ENCODE data around the gene CREB3L2.

The CREB3L2 gene

DNA sequence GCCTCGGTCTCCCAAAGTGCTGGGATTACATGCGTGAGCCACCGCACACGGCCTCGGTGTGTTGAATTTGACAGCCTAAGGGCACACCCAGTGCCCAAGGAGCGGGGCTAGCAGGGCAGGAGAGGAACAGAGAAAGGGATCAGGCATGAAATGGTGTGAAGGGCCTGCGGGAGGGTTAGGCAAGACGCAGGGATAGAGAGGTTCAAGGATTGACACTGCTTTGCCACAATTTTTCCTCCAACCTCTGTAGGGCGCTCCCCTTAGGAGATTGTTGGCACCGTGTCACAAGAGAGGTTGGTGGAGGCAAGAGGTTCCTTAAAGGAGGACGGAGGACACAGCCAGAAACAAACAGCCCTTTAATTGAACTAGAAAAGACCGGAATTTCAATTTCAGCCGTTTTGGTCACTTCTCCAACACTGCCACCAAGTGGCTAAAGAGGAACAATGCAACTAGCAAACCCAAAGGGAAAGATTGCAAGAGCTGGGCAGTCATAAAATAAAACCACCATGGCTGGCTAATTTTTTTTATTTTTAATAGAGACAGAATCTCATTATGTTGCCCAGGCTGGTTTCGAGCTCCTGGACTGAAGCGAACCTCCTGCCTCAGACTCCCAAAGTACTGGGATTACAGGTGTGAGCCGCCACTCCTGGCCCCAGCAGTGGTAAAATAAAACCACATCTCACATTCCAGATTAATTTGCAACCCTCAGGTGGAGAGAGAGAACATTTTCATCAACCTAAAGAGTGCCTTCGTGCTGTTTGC is 6.9 kb upstream of the CREB3L2 start:
- peak; percentile 26 for DNase-seq

DNA sequence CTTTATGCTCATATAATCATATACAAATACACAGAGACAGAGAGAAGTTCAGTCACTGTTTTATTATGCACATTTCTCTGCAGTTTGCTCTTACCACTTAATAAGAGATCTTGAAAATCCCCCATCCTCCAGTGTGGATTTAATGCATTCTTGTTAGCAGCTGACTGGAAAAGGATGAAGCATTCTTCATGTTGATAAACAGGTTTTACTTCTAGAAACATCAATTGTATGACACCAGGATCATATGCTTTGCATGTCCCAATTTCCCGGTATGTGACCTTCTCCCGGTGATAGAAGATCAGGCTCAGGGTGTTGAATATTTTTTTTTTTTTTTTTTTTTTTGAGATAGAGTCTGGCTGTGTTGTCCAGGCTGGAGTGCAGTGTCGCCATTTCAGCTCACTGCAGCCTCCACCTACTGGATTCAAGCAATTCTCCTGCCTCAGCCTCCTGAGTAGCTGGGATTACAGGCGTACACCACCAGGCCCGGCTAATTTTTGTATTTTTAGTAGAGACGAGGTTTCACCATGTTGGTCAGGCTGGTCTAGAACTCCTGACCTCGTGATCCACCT is 6.2 kb upstream of the CREB3L2 start:
- DNase-seq, result no peak

DNA sequence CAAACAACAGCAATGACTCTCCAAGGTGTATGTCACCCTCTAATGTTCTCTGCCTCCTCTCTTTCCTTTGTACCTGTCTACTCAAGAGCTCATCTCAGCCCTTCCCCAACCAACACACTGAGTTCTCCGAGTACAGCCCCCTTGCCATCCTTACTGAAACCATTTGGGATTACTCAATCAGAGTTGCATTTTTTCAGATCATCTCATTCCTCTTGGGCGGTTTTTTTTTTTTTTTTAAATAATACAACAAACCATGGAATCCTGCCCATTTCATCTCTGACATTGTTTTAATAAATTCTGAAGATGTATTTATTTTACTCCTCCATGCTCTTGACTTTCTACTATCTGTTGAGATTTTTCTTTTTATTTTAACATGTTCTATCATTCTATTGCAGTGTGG is 4.2 kb upstream of the CREB3L2 start:
- DNase-seq, result no peak

DNA sequence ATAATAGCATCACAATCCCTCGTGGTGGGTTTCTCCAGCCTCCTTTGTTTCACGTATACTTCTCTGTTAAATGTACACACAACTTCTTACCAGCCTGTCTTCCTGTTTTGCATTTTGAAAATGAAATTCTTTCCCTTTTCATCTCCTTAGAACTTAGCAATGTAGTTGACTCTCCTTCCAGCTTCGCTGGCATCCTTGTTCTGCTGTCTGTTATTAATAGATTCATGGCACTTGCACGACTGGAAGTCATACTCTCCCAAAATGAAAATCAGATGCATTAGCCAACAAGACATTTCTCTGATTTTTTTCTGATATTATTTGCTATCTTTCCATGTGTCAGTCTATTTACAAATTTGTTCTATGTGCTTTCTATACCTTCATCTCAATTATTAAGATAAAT is 3.0 kb upstream of the CREB3L2 start:
- DNase-seq, result no peak

DNA sequence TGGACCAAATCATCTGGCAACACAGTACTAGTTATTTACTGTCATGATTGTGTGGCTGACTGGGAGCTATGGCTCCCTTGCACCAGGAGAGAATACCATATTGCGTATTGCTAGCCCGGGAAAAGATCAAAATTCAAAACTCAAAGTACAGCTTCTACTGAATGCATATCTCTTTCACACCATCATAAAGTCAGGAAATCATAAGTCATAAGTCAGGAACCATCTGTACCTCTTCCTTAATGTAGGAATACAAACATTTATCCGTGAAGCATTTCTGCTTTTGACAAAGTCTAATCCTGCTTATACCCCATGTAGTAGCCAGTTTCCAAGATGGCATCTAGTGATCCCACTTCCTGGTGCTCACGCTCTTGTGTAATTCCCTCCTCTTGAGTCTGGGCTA is 2.2 kb upstream of the CREB3L2 start:
- no peak for DNase-seq

DNA sequence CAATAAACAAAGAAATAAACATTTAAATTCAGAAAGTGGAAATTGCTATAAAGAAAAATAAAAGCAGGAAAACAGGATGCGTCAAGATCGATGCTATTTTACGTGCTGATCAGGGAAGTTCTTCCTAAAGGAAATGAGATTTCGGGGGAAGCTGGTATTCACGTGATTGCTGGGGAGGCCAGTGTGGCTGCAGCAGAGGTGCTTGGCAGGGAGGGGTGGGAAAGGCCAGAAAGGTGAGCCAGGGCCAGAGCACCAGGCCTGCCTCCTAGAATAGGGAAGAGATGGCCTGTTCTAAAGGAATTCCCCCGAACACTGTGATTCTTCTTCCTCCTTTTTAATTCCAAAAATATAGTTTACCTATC is 923 bp upstream of the CREB3L2 start:
- DNase-seq, result no peak

DNA sequence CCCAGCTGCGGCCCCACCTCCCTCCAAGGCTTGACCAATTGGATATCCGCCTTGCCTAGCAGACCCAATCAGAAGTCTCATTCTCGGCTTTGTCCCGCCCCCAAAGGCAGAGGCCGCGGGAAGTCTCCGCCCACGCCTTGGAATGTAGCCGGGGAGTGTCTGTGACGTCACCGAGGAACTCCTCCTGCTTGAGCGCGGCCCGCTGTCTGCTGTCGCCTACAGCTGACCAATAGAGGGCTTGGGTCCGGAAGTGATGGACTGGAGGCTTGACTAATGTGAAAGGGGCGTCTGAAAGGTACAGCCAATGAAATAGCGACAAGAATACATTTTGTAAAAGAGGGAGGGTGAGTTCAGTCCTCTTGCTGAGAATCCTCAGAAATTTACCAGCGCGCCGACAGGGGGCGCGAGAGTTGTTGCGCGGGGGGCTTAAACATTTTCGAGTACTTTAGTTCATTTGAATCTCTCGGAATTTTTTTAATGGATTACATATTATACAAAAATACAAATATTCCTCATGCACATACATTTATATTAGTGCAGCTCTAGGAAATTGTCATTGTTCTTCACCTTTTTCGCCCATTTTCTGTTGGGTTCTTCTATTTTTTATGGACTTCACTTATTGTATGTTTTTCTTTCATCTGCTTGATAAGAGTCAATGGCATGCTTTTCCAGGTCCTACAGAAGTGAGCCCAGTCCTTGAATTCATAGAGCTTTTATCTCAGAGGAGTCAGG is 376 bp upstream of the CREB3L2 start:
- peak; percentile 99 for DNase-seq

DNA sequence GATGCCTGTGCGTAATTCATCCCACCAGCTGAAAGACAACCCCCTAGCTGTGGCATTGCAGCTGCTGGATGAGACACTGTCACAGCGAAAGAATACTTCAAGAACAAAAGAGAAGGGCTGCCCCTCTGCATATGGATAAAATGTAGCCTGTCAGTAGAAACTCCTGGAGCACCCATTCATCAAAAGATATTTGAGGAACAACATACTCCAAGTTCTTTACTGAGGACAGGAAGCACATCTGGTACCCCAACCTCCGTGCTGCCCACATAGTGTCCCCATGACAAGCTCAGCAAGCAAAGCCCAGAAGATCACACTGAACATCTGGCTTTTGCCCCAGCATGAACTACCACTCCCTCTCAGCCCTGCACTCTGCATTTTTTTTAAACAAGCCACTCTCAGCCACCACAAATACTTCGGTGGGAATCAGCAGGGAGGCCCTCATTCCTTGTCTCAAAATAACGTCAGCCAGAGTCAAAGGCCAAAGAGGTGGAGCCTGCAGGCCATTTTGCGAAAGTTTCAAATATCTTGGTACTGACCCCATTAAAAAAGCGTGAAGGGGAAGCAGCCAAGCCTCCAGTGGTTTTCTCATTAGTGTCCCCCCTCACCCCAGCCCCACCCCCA is 1.7 kb downstream of the CREB3L2 start:
- no peak for DNase-seq

DNA sequence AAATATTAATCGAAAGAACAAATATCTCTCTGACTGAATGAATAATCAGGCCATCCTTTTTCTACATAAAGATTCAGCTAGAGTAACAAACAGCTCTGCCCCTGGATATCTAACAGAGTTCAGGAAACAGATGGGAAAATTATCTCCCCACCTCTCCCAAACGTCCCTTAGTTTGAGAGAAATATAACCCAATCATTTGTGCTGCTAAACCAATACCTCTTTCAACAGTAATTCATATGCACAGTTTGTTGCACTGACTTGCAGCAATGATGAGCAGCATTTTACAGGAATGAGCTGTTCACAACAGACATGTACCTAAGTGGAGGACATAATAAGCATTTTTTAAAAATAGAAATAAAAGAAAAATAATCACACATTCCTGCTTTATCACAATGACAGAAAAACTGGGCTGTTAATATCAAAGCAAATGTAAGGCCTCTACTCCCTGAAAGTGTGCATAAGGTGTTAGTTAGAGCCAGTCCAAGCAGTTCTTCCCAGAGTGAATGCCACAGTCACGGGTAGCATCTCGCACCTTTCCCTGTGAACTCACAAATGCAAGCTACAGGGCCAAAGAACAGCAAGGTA is 2.3 kb downstream of the CREB3L2 start:
- no peak for DNase-seq

DNA sequence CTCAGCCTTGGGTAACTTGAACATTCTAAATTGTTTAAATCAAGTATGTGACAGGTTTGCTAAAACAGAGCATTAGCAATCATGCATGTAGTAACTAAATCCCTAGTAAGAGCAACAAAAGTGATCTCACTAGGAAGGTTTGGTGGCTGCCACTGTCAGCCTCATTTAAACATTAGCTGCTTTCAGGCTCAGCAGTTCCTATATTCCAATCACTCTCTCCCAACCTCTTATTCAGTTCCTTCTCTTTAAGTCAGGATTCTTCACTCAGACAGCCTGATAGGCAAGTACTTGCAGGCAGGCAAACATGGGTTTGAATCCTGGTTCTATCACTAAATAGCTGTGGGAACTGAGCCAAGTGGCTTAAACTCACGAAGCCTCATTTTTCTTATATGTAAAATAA is 3.6 kb downstream of the CREB3L2 start:
- no peak for DNase-seq

DNA sequence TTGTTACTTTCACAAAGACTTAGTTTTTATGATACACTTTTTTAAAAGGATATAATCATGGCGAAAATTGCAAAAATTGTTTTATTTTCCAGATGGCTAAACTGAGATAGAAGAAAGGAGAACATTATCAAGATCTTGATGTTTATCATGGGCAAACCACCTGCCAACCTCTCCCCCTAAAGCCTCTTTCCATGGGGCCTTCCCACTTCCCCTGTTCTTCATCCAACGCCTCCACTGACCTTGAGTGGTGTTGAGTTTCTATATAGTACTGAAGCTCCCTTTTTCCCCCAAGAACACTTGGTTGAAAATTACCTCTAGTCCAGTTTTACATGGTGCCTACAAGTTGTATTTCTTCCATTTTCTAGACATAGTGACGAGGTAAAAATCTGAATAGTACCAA is 5.0 kb downstream of the CREB3L2 start:
- no peak for DNase-seq

DNA sequence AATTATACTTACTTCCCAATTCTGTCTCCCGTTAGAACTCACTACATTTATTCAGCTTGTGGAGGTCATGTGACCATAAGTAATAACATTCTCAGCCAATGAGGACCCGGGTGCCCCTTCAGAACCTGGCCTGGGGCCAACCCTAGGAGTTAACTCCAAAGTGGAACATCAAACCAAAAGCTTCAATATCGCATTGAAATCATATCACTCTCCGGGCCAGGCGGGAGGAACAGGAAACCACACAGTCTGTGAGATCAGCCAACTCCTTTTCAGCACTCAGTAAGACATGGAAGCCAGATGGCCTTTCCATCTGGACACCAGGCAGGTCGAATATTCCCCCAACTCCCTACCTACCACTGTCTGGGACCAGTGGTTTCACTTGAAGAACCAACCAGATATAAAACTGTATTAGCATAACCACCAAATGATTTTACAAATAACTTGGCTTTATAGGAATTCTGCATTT is 5.5 kb downstream of the CREB3L2 start:
- no peak for DNase-seq

DNA sequence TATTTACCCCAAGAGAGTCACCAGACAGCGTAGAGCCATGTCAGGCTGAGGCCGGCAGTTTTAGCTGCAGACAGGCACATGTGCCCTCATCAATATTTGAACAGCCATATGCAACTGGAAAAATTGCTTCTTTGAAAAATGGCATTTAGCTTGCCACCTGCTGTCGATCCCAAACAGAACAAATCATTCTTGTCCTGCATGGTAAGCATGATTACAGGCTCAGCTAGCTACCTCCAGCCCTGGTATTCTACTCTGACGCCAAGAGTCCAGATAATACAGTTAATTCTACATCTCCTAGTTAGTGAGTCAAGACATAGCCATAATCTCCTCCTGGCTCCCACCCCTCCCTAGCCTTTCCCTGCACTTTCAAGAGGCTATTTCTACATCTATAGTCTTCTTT is 7.7 kb downstream of the CREB3L2 start:
- no peak for DNase-seq

DNA sequence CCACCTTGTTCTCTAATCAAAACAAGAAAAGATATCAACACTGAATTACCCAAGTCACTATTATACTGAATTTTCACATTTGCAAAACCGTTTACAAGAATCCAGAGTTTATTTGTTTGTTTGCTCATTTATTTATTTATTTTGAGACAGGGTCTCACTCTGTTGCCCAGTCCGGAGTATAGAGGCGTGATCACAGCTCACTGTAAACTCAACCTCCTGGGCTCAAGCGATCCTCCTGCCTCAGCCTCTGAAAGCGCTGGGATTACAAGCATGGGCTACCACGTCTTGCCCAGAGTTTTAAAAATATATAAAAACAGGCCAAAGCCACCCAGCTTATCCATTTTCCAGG is 8.5 kb downstream of the CREB3L2 start:
- no peak for DNase-seq

DNA sequence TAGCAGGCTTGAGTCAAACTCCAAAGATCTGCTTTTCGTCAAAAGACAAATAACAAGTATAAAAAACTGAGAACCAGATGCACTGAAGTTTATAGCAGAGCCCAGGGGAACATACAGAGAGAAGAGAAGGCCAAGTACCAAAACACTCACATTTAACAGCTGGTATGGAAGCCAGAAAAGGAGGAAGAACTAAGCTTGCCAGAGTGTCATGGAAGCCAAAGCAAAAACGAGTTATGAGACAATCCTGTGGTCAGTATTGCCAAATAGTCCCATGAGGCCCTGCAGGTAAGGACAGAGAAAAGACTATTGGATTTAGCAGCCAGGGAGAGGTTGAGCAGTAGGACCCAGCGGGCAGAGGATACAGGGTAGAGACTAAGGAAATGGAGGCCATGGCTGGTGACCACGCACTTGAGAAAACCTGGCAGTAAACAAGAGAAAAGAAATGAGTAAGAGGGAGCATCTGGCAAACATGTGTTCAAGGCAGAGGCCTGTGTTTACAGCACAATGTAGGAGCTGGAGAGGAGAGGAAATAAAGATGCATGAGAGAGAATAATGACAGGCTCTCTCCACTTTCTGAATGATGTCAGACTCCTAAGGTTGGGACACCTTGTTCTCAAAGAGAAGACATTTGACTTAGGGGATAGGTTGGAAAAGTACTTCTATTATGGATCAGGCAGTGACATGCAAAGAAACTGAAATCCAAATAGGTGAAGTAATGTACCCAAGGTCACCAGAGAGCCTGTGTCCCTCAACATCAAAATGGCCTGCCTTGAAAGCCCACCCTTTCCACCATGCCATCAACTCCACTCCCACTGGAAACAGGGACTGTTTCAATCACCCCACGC is 9.1 kb downstream of the CREB3L2 start:
- DNase-seq, result no peak

DNA sequence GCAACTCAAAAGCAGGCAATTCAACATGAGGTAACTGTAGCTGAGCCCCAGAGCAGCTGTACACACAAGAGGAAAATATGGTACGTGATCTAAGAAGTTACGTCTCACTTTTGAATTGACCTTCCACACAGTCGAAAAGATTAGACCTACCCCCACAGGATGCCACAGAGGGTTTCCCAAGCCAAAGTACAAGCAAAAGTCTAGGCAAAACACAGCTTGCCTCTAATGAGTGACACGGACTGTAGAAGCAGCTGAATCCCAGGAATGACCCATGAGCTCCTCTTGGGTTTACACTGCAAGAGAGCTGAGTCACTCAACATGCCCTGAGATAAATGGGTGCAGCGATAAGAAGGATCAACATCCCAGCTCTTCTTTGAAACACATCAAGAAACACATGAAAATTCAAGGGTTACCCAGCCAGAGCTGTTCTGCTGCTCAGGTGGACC is 9.8 kb downstream of the CREB3L2 start:
- no peak for DNase-seq

DNA sequence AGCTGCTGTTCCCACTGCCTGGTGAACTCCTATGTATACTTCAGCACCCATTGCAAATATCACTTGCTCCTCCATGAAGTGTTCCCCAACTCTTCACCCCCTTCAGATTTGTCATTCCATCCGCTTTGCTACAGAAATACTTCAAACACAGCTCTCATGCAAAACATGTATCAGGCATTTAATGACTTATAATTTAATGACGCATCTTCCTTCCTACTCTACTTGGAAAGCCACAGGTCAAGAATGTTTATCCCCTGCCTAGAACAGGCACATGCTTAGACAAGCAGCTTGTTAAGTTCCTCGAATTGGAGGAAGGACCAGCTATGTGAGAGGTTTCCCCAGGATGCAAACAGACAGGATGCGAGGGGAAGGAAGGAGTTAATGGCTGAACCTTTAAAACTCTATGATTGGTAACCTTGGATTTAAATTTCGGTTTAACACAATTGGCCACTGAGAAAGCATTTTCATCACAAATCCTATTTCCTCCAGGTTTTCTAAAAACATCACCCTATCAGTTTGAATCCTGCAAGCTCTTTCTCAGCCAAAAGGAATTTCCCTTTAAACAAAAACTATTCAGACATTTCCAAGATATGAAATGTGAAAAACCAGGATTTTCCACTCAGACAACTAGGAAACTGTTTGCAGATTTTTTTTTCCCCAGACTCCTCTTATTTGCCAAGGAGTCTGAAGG is 11.5 kb downstream of the CREB3L2 start:
- DNase-seq, result no peak

DNA sequence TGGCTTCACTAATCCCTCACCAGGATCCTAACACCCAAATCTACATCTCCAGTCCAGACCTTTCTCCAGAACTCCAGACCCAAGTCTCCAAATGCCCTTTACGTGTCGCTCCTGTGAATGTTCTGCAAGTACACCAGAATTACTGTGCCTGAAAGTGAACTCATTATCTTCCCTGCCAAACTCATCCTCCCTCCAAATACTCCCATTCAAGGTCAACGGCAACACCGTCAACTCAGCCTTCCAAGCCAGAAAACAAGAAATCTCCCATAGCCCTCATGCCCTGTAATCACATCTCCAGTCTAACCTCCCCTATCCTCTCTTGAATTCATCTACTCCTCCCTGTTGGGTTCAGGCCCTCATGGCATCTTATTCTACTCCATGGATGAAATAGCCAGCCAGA is 12.3 kb downstream of the CREB3L2 start:
- DNase-seq, result no peak

DNA sequence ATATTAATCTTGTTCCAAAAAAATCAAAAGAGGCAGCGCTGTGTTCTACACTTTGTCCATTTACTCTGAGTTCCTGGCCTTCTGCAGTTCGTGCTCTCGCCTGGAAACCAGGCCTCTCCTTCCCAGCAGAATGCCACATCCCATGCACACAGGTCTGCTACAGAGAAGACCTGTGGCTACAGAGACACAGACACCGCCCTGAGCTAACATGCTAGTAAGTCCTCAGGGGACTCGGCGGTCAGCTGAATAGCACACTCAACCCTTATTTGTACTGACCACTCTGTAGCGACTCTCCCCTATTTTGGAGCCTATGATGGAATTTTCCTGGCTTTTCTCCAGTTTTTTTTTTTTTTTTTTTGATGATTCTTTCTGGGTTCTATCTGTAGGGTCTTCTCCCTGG is 12.8 kb downstream of the CREB3L2 start:
- DNase-seq, result no peak

DNA sequence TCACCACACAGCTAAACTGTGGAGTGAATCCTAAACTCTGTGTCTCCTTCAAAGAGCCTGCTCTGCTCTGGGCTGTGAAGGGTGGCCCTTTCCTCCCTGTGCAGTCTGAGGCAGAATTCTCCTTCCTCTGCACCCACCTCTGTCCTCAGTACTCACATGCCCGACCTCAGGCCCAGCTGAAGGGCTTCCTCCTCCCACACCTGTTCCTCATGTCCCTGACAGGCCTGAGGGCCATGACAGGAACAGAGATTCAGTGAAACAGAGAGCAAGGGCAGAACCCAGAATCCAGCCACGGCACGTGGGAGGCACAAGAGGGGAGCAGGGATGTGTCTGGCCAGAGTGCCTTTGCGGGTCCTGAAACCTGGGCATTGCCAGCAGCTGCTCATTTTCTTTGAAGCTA is 13.9 kb downstream of the CREB3L2 start:
- no peak for DNase-seq

DNA sequence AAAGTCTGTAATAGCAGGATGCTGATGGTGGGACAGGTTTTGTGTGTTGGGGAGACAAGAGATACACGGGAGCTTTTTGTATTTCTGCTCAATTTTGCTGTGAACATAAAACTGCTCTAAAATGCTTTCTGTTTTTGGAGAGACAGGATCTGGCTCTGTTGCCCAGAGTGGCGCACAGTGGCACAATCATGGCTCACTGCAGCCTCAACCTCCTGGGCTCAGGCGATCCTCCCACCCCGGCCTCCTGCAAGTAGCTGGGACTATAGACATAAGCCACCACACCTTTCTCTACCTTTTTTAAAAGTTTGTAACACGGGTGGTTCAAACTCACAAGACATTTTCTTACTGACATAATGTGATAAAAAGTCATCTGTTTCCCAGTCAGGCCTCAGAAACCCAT is 14.3 kb downstream of the CREB3L2 start:
- DNase-seq, result no peak

DNA sequence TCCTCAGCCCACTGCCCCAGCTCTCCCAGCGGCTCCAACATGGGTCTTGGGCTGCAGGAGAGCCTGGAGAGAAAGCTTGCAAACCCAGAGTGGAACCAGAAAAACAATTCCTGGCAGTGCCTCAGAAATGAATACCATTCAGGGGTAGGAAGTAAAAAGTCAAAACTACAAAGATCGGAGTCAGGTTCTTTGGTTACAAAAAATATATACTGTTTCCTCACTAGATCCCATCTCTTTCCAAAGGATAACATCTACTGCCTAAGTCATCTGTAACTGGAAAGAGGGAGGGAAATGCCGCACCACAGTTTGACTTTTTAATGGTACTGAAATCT is 14.9 kb downstream of the CREB3L2 start:
- no peak for DNase-seq

All from CD4-positive, alpha-beta T cell treated with Interleukin-15 for 1 hour (primary cell).